NCI-H345 treated with DMSO at 0.1 percent for 48 hours (cell line): ENCODE data around the gene UBAP2.
A peak's percentile ranks its signal among the peaks of the same experiment; 100 is the strongest.
"Not testable (repeated sequence)": the region's sequence is repeated elsewhere in the genome, so short reads cannot be mapped to it uniquely, and the experiment has no call there.

Experiments used
- DNase-seq: peaks from one replicate; lab custom pipeline; 2025; ENCODE audit not compliant: unreplicated experiment; lab: John Stamatoyannopoulos, UW

Gene UBAP2

DNA sequence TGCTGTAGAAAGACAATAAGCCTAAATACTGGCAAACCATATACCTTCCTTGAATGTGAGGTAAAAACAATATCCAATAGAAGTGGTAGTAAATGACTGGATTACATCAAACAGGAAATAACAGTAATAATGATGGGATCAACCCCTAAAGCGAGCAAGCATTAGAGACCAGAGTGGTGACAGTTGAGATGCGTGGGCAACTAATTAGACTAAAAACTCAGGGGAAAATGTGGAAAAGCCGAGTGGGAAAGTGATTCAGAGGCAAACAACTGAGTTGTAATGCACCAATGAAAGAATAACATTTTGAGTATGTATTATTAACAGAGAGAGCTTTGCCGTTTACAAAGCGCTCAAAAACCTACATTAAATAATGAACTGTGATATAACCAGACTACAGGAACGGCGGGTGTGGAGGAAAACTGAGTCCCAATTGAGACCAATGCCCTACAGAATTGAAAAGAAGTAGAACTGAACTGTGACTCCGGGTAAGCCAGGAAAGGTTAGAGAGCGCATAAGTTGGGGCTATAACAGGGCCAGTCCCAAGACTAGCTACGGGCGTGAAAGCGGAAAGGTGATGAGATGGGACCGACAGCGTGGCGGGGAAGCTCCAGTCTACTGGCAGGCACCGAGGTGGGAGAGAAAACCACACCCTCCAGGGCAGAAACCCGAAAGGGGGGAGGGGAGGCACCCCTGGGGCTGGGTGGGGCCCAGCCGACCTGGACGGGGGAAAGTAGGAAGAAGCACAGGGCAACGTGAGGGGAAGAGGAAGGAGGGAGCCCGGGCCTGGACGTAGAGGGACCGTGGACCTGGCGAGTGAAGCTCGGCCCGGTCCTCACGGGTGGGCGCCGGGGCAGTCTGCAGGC, 592 bp downstream of the UBAP2 start:
- DNase-seq = peak; percentile 33

DNA sequence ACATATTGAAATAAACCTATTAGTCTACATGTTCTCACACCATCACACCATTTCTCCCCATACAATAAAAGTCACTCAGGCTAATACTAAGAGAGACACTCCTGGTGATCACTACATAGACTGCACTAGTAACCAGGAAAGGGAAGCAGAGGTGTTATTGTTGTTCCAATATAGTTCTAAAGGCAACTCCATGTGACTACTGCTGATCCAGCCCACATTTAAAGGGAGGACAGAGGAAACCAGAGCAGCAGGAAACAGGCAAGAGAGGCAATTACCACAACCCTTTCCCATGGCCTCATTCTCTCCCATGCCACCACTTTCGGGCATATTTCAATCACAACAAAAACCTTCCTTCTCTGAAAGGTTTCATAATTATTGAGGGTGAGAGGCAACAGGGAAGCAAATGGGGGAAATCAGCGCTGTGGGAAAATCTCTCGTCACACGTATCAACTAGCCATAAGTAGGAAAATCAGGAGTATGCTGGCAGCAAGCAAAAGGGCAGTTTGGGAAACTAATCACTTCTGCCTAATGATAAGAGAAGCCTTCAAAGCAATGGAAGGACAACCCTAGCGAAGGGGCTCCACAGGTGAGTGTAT, 1.8 kb downstream of the UBAP2 start:
- no peak for DNase-seq

DNA sequence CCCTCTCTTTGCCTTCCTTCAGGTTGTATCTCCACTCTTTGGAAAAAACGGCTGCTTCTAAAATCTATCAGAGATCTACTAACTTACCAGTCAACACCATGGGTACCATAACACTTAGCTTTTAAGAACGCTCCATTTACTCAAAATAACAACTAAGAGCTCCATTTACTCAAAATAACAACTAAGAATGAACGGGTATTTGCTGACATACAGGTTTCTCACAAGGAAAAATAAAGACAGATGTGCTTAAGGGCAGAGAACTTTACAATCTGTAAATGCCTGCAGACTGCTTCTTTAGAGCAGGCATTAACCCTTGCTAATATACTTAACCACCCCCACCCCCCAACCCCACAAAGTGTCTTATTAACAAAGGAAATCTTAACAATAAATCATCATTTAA, 2.8 kb downstream of the UBAP2 start:
- DNase-seq = no peak

DNA sequence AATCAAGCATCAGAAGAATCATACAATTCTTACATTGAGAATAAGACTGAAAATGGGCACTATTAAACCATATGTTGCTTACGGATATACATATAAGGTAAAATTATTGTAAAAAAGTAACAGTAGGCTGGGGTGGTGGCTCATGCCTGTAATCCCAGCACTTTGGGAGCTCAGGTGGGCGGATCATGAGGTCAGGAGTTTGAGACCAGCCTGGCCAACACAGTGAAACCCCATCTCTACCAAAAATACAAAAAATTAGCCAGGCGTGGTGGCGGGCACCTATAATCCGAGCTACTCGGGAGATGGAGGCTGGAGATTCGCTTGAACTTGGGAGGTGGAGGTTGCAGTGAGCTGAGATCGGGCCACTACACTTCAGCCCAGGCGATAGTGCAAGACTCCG, 6.6 kb downstream of the UBAP2 start:
- not testable (repeated sequence) for DNase-seq

DNA sequence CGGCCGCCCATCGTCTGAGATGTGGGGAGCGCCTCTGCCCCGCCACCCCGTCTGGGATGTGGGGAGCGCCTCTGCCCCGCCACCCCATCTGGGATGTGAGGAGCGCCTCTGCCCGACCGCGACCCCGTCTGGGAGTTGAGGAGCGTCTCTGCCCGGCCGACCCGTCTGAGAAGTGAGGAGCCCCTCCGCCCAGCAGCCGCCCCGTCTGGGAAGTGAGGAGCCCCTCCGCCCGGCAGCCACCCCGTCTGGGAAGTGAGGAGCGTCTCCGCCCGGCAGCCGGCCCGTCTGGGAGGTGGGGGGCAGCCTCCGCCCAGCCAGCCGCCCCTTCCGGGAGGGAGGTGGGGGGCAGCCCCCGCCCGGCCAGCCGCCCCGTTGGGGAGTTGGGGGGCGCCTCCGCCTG, 9.8 kb downstream of the UBAP2 start:
- not testable (repeated sequence) for DNase-seq

DNA sequence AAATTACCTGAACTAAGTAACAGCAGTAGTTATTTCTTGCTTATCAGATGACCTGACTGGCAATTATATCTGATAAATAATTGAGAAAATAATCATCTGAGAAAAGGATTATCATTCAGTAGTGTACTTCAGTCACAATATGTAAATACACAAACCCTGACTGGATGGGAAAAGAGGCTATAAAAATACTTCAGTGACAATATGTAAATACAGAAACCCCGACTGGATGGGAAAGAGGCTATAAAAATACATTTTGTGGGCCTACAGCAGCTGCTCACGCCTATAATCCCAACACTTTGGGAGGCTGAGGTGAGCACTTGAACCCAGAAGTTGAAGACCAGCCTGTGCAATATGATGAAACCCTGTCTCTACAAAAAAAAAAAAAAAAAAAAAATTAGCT, 11.1 kb downstream of the UBAP2 start:
- DNase-seq = no peak

DNA sequence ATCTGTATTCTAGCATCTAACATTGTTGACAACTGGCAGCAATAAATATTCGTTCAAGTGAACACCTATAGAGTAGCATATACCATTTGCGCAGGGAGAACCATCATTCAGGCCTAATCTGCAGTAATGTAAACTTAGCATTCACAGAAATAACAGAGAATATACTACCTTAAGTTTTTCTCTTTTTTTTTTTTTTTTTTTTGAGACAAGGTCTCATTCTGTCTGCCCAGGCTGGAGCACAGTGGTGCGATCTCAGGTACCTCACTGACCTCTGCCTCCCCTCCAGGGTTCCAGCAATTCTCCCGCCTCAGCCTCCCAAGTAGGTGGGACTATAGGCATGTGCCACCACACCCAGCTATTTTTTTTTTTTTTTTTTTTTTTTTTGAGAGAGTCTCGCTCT, 12.1 kb downstream of the UBAP2 start:
- DNase-seq = no peak

DNA sequence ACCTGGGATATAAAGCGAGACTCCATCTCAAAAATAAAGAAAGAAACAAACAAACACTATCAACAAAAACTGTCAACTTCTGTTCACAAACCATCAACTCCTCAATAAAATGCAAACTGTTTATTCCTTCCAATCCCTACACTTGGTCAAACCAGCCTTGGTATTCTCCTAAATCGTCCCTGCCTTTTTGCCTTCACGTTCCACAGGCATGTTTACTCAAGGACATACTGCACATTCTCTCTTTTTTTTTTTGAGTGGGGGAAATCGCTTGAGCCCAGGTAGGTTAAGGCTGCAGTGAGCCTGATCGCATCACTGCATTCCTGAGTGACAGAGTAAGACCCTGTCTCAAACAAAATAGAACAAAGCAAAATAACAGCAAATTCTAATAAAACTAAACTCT, 13.0 kb downstream of the UBAP2 start:
- no peak for DNase-seq

DNA sequence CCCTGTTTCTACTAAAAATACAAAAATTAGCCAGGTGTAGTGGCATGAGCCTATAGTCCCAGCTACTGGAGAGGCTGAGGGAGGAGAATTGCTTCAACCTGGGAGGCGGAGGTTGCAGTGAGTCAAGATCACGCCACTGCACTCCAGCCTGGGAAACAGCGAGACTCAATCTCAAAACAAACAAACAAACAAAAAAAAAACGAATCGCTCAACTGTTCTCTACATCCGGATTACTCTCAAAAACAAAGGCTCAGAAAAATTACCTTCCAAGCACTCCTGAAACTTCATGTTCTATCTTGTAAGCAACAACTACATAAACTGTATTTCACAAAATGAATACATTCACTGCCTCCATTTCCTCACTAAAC, 14.0 kb downstream of the UBAP2 start:
- no peak for DNase-seq

DNA sequence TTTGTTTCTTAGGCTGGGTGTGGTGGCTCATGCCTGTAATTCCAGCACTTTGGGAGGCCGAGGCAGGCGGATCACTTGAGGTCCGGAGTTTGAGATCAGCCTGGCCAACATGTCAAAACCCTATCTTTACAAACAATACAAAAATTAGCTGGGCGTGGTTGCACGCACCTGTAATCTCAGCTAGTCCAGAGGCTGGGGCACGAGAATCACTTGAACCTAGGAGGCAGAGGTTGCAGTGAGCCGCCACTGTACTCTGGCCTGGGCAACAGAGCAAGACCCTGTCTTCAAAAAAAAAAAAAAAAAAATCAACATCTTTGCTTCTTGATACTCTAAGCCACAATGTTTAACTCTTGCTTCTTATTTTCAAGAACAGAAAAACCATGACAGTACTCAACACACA, 16.1 kb downstream of the UBAP2 start:
- no peak for DNase-seq

DNA sequence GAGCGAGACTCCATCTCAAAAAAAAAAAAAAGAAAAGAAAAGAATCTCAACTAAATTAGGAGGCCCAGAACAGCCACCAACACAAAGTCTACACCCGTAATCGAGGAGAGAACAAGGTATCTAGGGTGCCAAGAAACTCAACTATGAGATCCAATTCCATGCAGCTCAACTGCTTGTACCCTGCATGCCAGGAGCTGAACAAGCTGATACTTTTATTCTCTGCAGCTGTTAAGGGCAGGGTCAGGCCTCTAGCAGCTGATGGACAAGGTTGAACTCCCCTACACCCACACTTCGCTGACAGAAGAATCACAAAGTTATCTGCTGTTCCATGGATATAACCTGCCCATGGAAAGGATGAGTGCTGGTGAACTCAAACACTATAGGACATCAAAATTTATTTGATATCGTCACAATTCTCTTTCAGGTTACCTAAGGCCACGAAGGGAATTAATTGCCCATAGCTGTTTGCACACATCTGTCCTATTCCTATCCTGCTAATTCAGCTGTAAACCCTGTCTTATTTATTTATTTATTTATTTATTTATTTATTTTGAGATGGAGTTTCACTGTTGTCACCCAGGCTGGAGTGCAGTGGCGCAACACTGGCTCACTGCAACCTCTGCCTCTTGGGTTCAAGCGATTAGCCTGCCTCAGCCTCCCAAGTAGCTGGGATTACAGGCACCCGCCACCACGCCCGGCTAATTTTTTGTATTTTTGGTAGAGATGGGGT, 20.7 kb downstream of the UBAP2 start:
- no peak for DNase-seq

DNA sequence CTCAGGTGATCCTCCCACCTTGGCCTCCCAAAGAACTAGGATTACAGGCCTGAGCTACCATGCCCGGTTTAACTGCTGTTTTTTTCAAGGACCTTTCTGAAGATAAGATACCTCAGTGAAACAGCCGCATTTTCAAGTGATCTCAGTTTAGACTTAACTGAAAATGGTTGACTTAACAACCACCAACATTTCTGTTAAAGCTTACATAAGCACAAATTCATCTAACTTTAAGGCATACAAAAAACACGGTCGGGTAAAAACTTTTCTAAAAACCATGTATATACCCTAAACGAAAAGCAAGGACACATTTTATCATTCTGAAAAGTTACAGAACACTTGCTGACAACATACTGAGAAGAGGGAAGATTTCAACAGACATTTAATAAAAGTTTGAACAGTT, 22.9 kb downstream of the UBAP2 start:
- no peak for DNase-seq

DNA sequence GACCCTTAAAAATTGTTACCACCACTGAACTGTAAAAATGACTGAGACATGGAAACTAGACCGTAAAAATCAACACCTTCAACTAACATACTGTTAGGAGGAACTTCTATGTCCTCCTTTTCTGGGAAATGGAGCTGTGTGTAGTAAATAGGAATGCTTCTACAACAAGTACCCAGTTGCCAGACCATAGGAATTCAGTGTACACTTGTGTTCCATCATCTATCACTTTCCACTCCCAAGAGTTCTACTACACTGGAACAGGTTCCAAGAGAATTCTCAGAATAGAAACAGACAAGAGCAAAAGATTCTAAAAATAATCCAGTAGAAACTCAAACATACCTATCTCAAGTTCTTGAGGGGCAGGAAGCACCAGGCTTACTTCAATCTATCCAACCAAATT, 23.6 kb downstream of the UBAP2 start:
- no peak for DNase-seq

DNA sequence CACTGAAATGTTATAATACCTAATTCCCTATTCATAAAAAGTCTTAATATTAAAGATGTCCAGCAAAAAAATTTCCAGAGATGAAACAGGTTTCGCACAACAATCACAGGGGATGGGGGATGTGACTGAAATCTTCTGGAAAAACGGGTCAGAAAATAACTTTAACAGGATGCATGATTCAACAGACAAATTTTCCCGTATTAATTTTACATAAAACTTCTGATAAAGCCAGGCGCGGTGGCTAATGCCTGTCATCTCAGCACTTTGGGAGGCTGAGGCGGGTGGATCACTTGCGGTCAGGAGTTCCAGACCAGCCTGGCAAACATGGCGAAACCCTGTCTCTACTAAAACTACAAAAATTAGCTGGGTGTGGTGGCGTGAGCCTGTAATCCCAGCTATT, 24.2 kb downstream of the UBAP2 start:
- not testable (repeated sequence) for DNase-seq

DNA sequence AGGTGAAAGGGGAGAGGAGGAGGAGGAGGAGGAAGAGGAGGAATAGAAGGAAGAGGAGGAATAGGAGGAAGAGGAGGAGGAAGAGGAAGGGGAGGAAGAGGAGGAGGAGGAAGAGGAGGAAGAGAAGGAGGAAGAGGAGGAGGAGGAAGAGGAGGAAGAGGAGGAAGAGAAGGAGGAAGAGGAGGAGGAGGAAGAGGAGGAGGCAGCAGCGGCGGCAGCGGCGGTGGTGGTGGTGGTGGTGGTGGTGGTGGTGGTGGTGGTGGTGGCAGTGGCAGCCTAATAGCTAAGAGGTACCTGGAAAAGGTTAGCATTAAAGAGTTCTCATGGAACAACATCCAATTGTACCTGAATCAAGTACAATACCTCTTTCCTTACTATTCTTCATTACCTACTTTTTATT, 32.5 kb downstream of the UBAP2 start:
- DNase-seq = no peak

DNA sequence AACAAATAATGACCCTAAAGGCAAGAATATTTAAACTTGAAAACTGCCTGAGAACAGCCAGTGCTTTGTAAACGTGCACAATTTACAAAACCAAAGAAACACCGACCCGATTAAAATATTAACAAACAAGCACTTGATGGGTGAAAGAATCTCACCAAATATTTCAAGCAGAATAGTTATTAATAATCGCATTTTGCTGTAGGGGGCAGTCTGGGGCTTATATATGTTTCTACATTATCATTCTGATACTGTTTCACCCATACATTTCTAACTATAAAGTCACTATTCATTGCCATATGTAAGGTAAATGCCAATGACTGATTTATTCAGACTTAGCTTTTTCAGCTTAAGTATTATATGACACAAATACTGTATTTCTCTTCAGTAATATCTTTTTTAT, 37.7 kb downstream of the UBAP2 start:
- no peak for DNase-seq

DNA sequence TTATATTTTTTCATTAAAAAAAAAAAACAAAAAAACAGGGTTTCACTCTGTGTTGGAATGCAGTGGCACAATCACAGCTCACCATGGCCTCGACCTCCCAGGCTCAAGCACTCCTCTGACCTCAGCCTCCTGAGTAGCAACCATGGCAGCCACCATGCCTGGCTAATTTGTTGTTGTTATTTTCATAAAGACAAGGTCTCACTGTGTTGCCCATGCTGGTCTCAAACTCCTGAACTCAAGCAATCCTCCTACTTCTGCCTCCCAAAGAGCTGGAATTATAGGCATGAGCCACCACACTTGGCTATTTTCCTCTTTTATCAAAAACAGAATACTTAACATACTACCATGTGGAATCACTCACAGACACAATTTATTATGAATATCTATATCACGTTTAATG, 46.7 kb downstream of the UBAP2 start:
- DNase-seq = no peak

DNA sequence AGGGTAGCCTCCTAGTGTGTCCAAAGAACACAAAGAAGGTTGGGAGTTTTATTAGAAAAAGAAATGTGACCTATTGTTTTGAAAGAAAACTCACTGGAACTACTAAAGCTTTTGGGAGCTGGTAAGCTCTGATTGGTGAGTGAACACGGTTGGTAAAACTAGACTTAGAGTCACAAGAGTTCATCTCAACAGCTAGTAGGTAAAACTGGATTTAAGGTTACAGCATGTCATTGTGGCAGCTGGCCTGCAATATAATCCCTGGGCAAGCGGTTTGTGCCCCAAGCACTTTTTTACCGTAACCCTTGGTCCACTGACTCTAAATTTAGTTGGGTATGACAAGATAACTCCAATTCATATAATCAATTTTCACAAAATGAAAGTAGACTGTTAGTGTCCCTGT, 47.4 kb downstream of the UBAP2 start:
- no peak for DNase-seq

DNA sequence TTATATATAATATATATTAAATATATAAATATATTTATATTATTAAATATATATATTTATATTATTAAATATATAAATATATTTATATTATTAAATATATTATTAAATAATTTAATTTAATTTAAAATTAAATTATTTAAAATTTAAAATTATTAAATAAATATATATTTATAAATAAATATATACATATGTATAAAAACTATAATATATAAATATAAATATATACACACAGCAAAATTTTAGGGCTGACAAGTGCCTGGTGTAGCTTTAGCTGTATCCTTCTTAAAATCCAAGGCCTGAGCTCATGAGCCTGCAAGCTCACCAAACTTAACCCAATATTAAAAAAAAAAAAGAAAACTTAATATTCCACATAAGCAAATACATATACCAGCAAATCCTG, 53.2 kb downstream of the UBAP2 start:
- DNase-seq = no peak

DNA sequence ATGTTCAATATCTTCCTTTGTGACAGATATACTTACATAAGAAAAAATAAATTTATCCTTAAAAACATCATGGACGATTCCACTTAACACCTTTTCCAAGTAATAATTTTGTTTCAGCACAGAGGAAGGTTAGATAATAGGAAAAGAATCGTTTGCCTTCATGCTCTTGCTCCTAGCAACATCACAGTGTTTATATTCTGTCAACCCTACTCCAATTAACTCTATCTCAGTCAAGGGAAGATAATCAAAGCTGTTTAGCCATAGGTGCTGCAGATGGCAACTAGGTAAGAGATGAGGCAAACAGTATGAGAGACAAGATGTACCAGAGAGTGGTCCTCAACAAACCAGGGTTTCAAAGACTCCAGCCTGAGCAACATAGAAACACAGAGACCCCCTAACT, 55.6 kb downstream of the UBAP2 start:
- DNase-seq = no peak

DNA sequence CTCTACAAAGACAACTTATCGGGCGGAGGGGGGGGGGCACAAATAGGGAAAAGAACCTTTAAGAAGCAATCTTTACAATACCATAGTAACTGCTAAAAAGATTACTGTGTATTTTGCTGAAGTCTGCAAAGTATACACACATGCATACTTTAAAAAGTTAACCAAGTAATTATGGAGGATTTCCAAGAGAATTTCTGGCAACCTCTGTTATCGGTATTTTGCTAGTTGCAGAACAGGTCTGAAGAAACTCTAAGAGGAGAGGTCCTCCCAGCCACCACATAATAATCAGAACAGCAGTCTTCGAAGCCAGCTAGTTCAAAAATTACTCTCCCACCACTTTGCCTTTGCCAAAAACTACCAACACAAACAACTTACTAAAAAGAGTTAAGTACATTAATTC, 56.1 kb downstream of the UBAP2 start:
- no peak for DNase-seq

DNA sequence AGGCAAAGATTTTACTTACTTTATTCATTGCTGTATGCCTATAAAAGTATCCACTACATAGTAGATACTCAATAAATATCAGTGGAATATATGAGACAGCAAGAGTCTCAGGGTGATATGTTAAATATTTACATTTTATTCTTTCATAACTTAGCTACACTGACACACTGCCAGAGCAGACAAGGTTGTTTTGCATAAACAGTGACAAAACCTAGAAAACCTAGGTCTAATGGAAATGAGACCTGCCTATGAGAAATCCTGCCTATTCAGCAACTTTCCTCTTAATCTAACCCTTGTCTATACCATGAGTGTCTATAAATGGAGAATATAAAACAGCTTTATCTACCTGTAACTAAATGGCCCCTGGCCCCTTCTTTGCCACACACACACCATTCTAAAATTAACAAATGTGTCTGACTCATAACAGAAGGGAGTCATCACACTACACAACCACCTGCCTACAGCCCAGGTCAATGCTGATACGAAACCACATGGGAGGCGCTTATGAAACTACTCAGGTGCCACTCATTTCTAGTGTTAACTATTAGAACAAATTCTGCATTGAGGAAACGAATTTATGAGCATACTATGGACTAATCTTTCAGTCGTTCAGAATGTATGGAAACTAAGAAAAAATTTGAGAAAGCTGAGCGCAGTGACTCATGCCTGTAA, 60.3 kb downstream of the UBAP2 start:
- DNase-seq = no peak
